ENCODE measurements around the gene LEP.

The LEP gene

GRCh38 chr7:128207609-128208008, 33.5 kb upstream of the LEP start:
- Histone ChIP-seq H3K4me1 (no peaks in the 10 kb centered on the region), H3K4me3 (no peak overlapping the region), H3K27ac (no peak overlapping the region), H3K9me3 (no peaks in the 10 kb centered on the region), H3K36me3 (no peaks in the 10 kb centered on the region), H3K27me3 (peaks cover 0 to 70% of the 10 kb centered on the region in 2 donors)
- intact Hi-C loops (cut with DNase I; ENCODE audit: low total_unique reads), result loop anchor here (2.0 kb wide), 1 partner anchor 73 kb away; no protein-coding TSS in a partner anchor
- DNase-seq, result no peak
- no peak for TF ChIP-seq CTCF (IDR thresholded peaks at IDR 0.05)

GRCh38 chr7:128209229-128210035, 31.6 kb upstream of the LEP start:
- intact Hi-C loops (cut with DNase I; ENCODE audit: low total_unique reads), result loop anchor here (2.0 to 10.0 kb wide), 3 partner anchors 75 to 1405 kb away; no protein-coding TSS in a partner anchor
- Histone ChIP-seq H3K27ac (no peak overlapping the region), H3K9me3 (no peaks in the 10 kb centered on the region), H3K36me3 (no peaks in the 10 kb centered on the region), H3K4me3 (no peak overlapping the region), H3K4me1 (no peaks in the 10 kb centered on the region), H3K27me3 (peaks cover 0 to 54% of the 10 kb centered on the region in 2 donors)
- peak in 1 of 2 donors; percentile 51 for DNase-seq
- TF ChIP-seq CTCF (IDR thresholded peaks at IDR 0.05), result peak; percentile 97 to 98

- peaks cover 0 to 48% of the 10 kb centered on the region in 2 donors for H3K27me3 ChIP-seq
- intact Hi-C loops (cut with DNase I; ENCODE audit: low total_unique reads), result loop anchor here (5.0 to 10.0 kb wide), 2 partner anchors 503 to 1405 kb away; no protein-coding TSS in a partner anchor
- H3K4me1 ChIP-seq, result no peaks in the 10 kb centered on the region
- no peak overlapping the region for H3K4me3 ChIP-seq
- no peaks in the 10 kb centered on the region for H3K36me3 ChIP-seq
- no peak for TF ChIP-seq CTCF (IDR thresholded peaks at IDR 0.05)
- H3K9me3 ChIP-seq, result no peaks in the 10 kb centered on the region
- H3K27ac ChIP-seq, result no peak overlapping the region
- DNase-seq, result no peak
Measured at GRCh38 chr7:128210036-128210347, 31.1 kb upstream of the LEP start.

GRCh38 chr7:128210590-128211570, 30.2 kb upstream of the LEP start:
- no peak for TF ChIP-seq CTCF (IDR thresholded peaks at IDR 0.05)
- no peak for DNase-seq
- intact Hi-C loops (cut with DNase I; ENCODE audit: low total_unique reads), result loop anchor here (5.0 to 10.0 kb wide), 2 partner anchors 504 to 1406 kb away; no protein-coding TSS in a partner anchor
- Histone ChIP-seq H3K27ac (no peak overlapping the region), H3K27me3 (peaks cover 0 to 40% of the 10 kb centered on the region in 2 donors), H3K4me1 (peaks cover 0 to 7% (median 2%) of the 10 kb centered on the region in 4 donors), H3K9me3 (no peaks in the 10 kb centered on the region), H3K36me3 (no peaks in the 10 kb centered on the region), H3K4me3 (no peak overlapping the region)

GRCh38 chr7:128211626-128212025, 29.5 kb upstream of the LEP start:
- Histone ChIP-seq H3K4me1 (peaks cover 0 to 7% (median 3%) of the 10 kb centered on the region in 4 donors), H3K27ac (no peak overlapping the region), H3K4me3 (no peak overlapping the region), H3K27me3 (peaks cover 0 to 36% of the 10 kb centered on the region in 2 donors), H3K36me3 (no peaks in the 10 kb centered on the region), H3K9me3 (no peaks in the 10 kb centered on the region)
- DNase-seq, result no peak
- no peak for TF ChIP-seq CTCF (IDR thresholded peaks at IDR 0.05)
- intact Hi-C loops (cut with DNase I; ENCODE audit: low total_unique reads), result loop anchor here (5.0 to 10.0 kb wide), 2 partner anchors 504 to 1407 kb away; no protein-coding TSS in a partner anchor

All from tibial artery (tissue), 4 donors.